Heart left ventricle (tissue), 16 donors: ENCODE results near the gene CARS2. TPM values are rescaled to one million over a fixed set of nuclear protein-coding genes. Genes with fewer than 3 reads are reported as not detected.

Experiments
- ATAC-seq, 4 donors: fragments of 200-7000 bp; cut with Tn5 transposase; one replicate each; pipeline ENCODE4 v1.9.1; 2020 to 2022; ENCODE audit warnings: moderate library complexity in 4 of 4, mild to moderate bottlenecking in 3 of 4, moderate number of reproducible peaks in 1 of 4
- DNase-seq, 5 donors: peaks; one replicate each; pipeline ENCODE4 v3.0.0-alpha.2; 2020
- H3K27ac ChIP-seq, 12 donors: fragments of 200-600 bp; sonication (generic) in 4 of 12; one replicate each; pipeline versions ENCODE4 v1.5.0 to v1.8.0; 2016 to 2022; ENCODE audit warnings: mild to moderate bottlenecking in 2 of 12
- H3K27me3 ChIP-seq, 9 donors: fragments of 200-600 bp; sonication (generic) in 2 of 9; one replicate each; pipeline versions ENCODE4 v1.5.1 to v1.8.0; 2016 to 2022; ENCODE audit warnings: mild to moderate bottlenecking in 3 of 9
- H3K36me3 ChIP-seq, 9 donors: fragments of 200-600 bp; sonication (generic) in 2 of 9; one replicate each; pipeline versions ENCODE4 v1.5.0 to v1.8.0; 2018 to 2022; ENCODE audit warnings: mild to moderate bottlenecking in 2 of 9
- H3K4me1 ChIP-seq, 12 donors: fragments of 200-600 bp; sonication (generic) in 4 of 12; one replicate each; pipeline versions ENCODE4 v1.5.0 to v1.8.0; 2016 to 2022; ENCODE audit warnings: mild to moderate bottlenecking in 3 of 12
- H3K4me3 ChIP-seq, 12 donors: fragments of 200-600 bp; sonication (generic) in 4 of 12; one replicate each; pipeline versions ENCODE4 v1.5.0 to v1.8.0; 2017 to 2022; ENCODE audit warnings: mild to moderate bottlenecking in 9 of 12, moderate library complexity in 4 of 12
- H3K9me3 ChIP-seq, 12 donors: fragments of 200-600 bp; sonication (generic) in 4 of 12; one replicate each; pipeline versions ENCODE4 v1.5.0 to v1.8.0; 2016 to 2022; ENCODE audit warnings: mild to moderate bottlenecking in 1 of 12
- CTCF ChIP-seq, 12 donors: fragments of 200-600 bp; sonication (generic) in 4 of 12; IDR thresholded peaks; one replicate each; pipeline versions ENCODE4 v1.5.0 to v1.8.0; 2018 to 2022; ENCODE audit warnings: antibody characterized with exemption in 12 of 12, mild to moderate bottlenecking in 5 of 12
- POLR2A ChIP-seq, 2 donors: fragments of 450-650 bp; IDR thresholded peaks; one replicate each; pipeline ENCODE4 v1.6.1; 2017; ENCODE audit warnings: antibody characterized with exemption in 2 of 2, mild to moderate bottlenecking in 2 of 2, moderate library complexity in 2 of 2
- WGBS, 4 donors: extraction: QIAGEN DNeasy Blood & Tissue Kit in 2 of 4; methylation state at CpG; one replicate each; pipeline versions ENCODE4 v1.1.5 to v1.1.7; 2013 to 2018; 5-methylcytosine and 5-hydroxymethylcytosine counted together
- intact Hi-C, 10 donors: fragments of 100-400 bp; cut with DNase I; formaldehyde crosslinking; loops; one replicate each; pipeline versions ENCODE4 v1.11.1 to v1.14.2; 2022
- polyA plus RNA-seq, 2 donors: library from polyadenylated mRNA; stranded (reverse); fragments of 200-250 nt; gene quantifications; one replicate each; pipeline ENCODE4 v1.2.3, GENCODE V29; 2013
- total RNA-seq, 9 donors: library from RNA; depleted of rRNA in 2 of 9; stranded (reverse); fragments of >200 nt in 2 of 9; fragmentation: NEBNext Ultra II Directional in 3 of 9; extraction: Animal tissue kit (Norgen Biotek cat#: 25700) in 3 of 9; gene quantifications; one replicate each; pipeline versions ENCODE4 v1.1.0 to v1.2.4, GENCODE V29; 2016 to 2023
- donor health status: ischemic (EF 13 %, LVEDD 7.1; RV severe dilation, severe dysfunction).
- donor health status: healthy with polysubstance abuse.
- donor health status: DM: no; HTN: yes; CAD: no.
- donor health status: DM: no; HTN: no; CAD: no.
- donor health status: ischemic (EF 25% LVEDD 6.9; RV normal size, moderate dysfunction).
- donor health status: ischemic (EF 25% LVEDD 5.7; RV mildly dilated, moderate dysfunction).
- donor health status: healthy.
- donor health status: DM: yes; HTN: yes; CAD: no.
- donor health status: ischemic (EF 35%, LVEDD 5.7; RV mildly dilated, moderate dysfunction).
- donor health status: nonischemic (EF 11% LVEDD 7.7; RV severe dilation, severe dysfunction).
- donor health status: DM: yes; HTN: yes; CAD: no.
- donor health status: PGD.
- donor health status: ischemic (EF 29% LVEDD 5.4; RV normal size, mild dysfunction).
- donor health status: nonischemic (EF 23%, LVEDD 6.1; RV moderate dilation, normal function).

The CARS2 gene
- total and polyA plus RNA-seq, 11 donors = 35.4 to 78.5 (median 44.3) TPM

GRCh38 chr13:110690516-110690915 is 15.4 kb downstream of the CARS2 start:
- TF ChIP-seq CTCF (IDR thresholded peaks at IDR 0.05) (no peak), POLR2A (IDR thresholded peaks at IDR 0.05) (no peak)
- H3K27me3 ChIP-seq = no peaks in the 10 kb centered on the region
- peaks cover 0 to 88% (median 71%) of the 10 kb centered on the region in 9 donors for H3K36me3 ChIP-seq
- H3K27ac ChIP-seq = no peak overlapping the region
- no peaks in the 10 kb centered on the region for H3K4me1 ChIP-seq
- no peak overlapping the region for H3K4me3 ChIP-seq
- no peaks in the 10 kb centered on the region for H3K9me3 ChIP-seq
- DNase-seq (no peak), ATAC-seq (no peak)
- 88 to 94% (median 92%) methylated on average over 6 to 8 of the region's 8 CpGs for WGBS, 4 donors
- intact Hi-C loops = no loop called here

GRCh38 chr13:110689711-110690110 is 16.2 kb downstream of the CARS2 start:
- Histone ChIP-seq H3K9me3 (no peaks in the 10 kb centered on the region), H3K4me3 (no peak overlapping the region), H3K27ac (no peak overlapping the region), H3K36me3 (peaks cover 0 to 88% (median 74%) of the 10 kb centered on the region in 9 donors), H3K27me3 (no peaks in the 10 kb centered on the region), H3K4me1 (no peaks in the 10 kb centered on the region)
- WGBS, 4 donors = 92 to 95% (median 93%) methylated on average over 12 of the region's 12 CpGs
- TF ChIP-seq CTCF (IDR thresholded peaks at IDR 0.05) (no peak), POLR2A (IDR thresholded peaks at IDR 0.05) (no peak)
- DNase-seq (no peak), ATAC-seq (no peak)
- intact Hi-C loops = loop anchor here in 1 of 10 donors (10.0 kb wide), 1 partner anchor 125 kb away; no protein-coding TSS in a partner anchor

- Histone ChIP-seq H3K9me3 (no peaks in the 10 kb centered on the region), H3K4me1 (no peaks in the 10 kb centered on the region), H3K27ac (no peak overlapping the region), H3K36me3 (peaks cover 0 to 88% (median 74%) of the 10 kb centered on the region in 9 donors), H3K27me3 (no peaks in the 10 kb centered on the region), H3K4me3 (no peak overlapping the region)
- WGBS, 4 donors = 82 to 92% (median 90%) methylated on average over 9 of the region's 9 CpGs
- intact Hi-C loops = loop anchor here in 1 of 10 donors (10.0 kb wide), 1 partner anchor 126 kb away; no protein-coding TSS in a partner anchor
- DNase-seq (no peak), ATAC-seq (no peak)
- TF ChIP-seq POLR2A (IDR thresholded peaks at IDR 0.05) = no peak
- TF ChIP-seq CTCF (IDR thresholded peaks at IDR 0.05) = no peak
Observed at GRCh38 chr13:110689041-110689440, 16.9 kb downstream of the CARS2 start.

- TF ChIP-seq POLR2A (IDR thresholded peaks at IDR 0.05) = no peak
- no peak for TF ChIP-seq CTCF (IDR thresholded peaks at IDR 0.05)
- peaks cover 0 to 90% (median 73%) of the 10 kb centered on the region in 9 donors for H3K36me3 ChIP-seq
Observed at GRCh38 chr13:110687736-110688135, 18.2 kb downstream of the CARS2 start.

More at GRCh38 chr13:110687736-110688135, 18.2 kb downstream of the CARS2 start:
- no peaks in the 10 kb centered on the region for H3K9me3 ChIP-seq
- DNase-seq (no peak), ATAC-seq (no peak)
- no peak overlapping the region for H3K27ac ChIP-seq
- H3K4me1 ChIP-seq = no peaks in the 10 kb centered on the region
- intact Hi-C loops = loop anchor here in 1 of 10 donors (10.0 kb wide), 1 partner anchor 127 kb away; no protein-coding TSS in a partner anchor
- 85 to 94% (median 94%) methylated on average over 16 of the region's 16 CpGs for WGBS, 4 donors
- no peaks in the 10 kb centered on the region for H3K27me3 ChIP-seq
- no peak overlapping the region for H3K4me3 ChIP-seq
